Smooth muscle cell (in vitro differentiated cells): Measurements from ENCODE around the gene ZNF12. TPM values are rescaled to one million over a fixed set of nuclear protein-coding genes. Genes with fewer than 3 reads are reported as not detected.
"Not testable (repeated sequence)": the region's sequence is repeated elsewhere in the genome, so short reads cannot be mapped to it uniquely, and the experiment has no call there.

Experiments used
- DNase-seq: peaks from one replicate; lab custom pipeline; 2025; ENCODE audit not compliant: unreplicated experiment; lab: John Stamatoyannopoulos, UW
- H2AFZ ChIP-seq: fragments of 200-600 bp; sonication (generic); 2 replicates; pipeline ENCODE4 v1.6.0; 2016; ENCODE audit warnings: antibody characterized with exemption, low read depth, mild to moderate bottlenecking
- H3F3A ChIP-seq: fragments of 200-600 bp; sonication (generic); 2 replicates; pipeline ENCODE4 v1.6.0; 2017; ENCODE audit warnings: antibody characterized with exemption, low read depth
- H3K27ac ChIP-seq: fragments of 200-600 bp; sonication (generic); 2 replicates; pipeline ENCODE4 v1.5.1; 2016; ENCODE audit warnings: low read depth, mild to moderate bottlenecking
- H3K27me3 ChIP-seq: fragments of 200-600 bp; sonication (generic); 2 replicates; pipeline ENCODE4 v1.6.1; 2016; ENCODE audit warnings: low read depth, mild to moderate bottlenecking
- H3K36me3 ChIP-seq: fragments of 200-600 bp; sonication (generic); 2 replicates; pipeline ENCODE4 v1.5.1; 2016; ENCODE audit warnings: low read depth
- H3K4me1 ChIP-seq: fragments of 200-600 bp; sonication (generic); 2 replicates; pipeline ENCODE4 v1.5.1; 2016; ENCODE audit warnings: low read depth
- H3K4me2 ChIP-seq: fragments of 200-600 bp; sonication (generic); 2 replicates; pipeline ENCODE4 v1.6.0; 2016; ENCODE audit warnings: mild to moderate bottlenecking
- H3K4me3 ChIP-seq: fragments of 200-600 bp; sonication (generic); 2 replicates; pipeline ENCODE4 v1.5.1; 2016; ENCODE audit warnings: mild to moderate bottlenecking
- H3K79me2 ChIP-seq: fragments of 200-600 bp; sonication (generic); 2 replicates; pipeline ENCODE4 v1.6.0; 2016; ENCODE audit warnings: low read depth, mild to moderate bottlenecking
- H3K9ac ChIP-seq: fragments of 200-600 bp; sonication (generic); 2 replicates; pipeline ENCODE4 v1.6.0; 2016; ENCODE audit warnings: low read depth
- H3K9me3 ChIP-seq: fragments of 200-600 bp; sonication (generic); replicated peaks from 2 replicates; pipeline ENCODE4 v1.5.1; 2016; ENCODE audit warnings: low read depth
- H4K20me1 ChIP-seq: fragments of 200-600 bp; sonication (generic); 2 replicates; pipeline ENCODE4 v1.6.0; 2016; ENCODE audit warnings: low read depth
- CTCF ChIP-seq: fragments of 200-600 bp; sonication (generic); IDR thresholded peaks from 2 replicates; pipeline ENCODE4 v1.5.1; 2017; ENCODE audit warnings: borderline replicate concordance, mild to moderate bottlenecking, antibody characterized with exemption; ENCODE audit not compliant: insufficient read depth, poor library complexity, severe bottlenecking
- WGBS: methylation state at CpG from one replicate; pipeline ENCODE4 v1.1.7; 2016; ENCODE audit warnings: low lambda C conversion rate; 5-methylcytosine and 5-hydroxymethylcytosine counted together
- polyA plus RNA-seq: library from polyadenylated mRNA; unstranded; fragments of >200 nt; fragmentation: Nextera tagmentation; extraction: Ambion mirVana; gene quantifications from 2 replicates; pipeline ENCODE4 v1.2.1, GENCODE V29; 2016
- total RNA-seq: library from RNA; depleted of rRNA; stranded (reverse); fragments of >200 nt; gene quantifications from 2 replicates; pipeline ENCODE4 v1.2.3, GENCODE V29; 2014

Gene ZNF12
- total and polyA plus RNA-seq, 2 experiments from 2014 or later = 8.7 to 13.9 TPM

- peaks cover 1% of the 10 kb centered on the region for H3K79me2 ChIP-seq
- no peak overlapping the region for H3K27ac ChIP-seq
- H3K27me3 ChIP-seq = no peaks in the 10 kb centered on the region
- no peaks in the 10 kb centered on the region for H4K20me1 ChIP-seq
- no peaks in the 10 kb centered on the region for H3K9me3 ChIP-seq
- no peak overlapping the region for H3K4me2 ChIP-seq
- DNase-seq = no peak
- 95% methylated on average over 10 of the region's 10 CpGs for WGBS
- H3K4me1 ChIP-seq = no peaks in the 10 kb centered on the region
- TF ChIP-seq CTCF = no peak
- no peak overlapping the region for H3K9ac ChIP-seq
- H3F3A ChIP-seq = no peaks in the 10 kb centered on the region
- no peak overlapping the region for H3K4me3 ChIP-seq
- no peak overlapping the region for H2AFZ ChIP-seq
- no peaks in the 10 kb centered on the region for H3K36me3 ChIP-seq
Measured at GRCh38 chr7:6725003-6725402, 18.3 kb upstream of the ZNF12 start.

- H3K9ac ChIP-seq, H3K4me2 ChIP-seq, H3K27me3 ChIP-seq, H4K20me1 ChIP-seq, H3K27ac ChIP-seq, H3K4me3 ChIP-seq, H3K9me3 ChIP-seq, H3K79me2 ChIP-seq, H3K4me1 ChIP-seq, DNase-seq, H3F3A ChIP-seq, H3K36me3 ChIP-seq, H2AFZ ChIP-seq: not testable (repeated sequence)
- WGBS = 81% methylated on average over 4 of the region's 4 CpGs
Measured at GRCh38 chr7:6724351-6724750, 17.6 kb upstream of the ZNF12 start.

GRCh38 chr7:6718124-6718523 is 11.4 kb upstream of the ZNF12 start:
- Histone ChIP-seq H3F3A (no peaks in the 10 kb centered on the region), H3K36me3 (no peaks in the 10 kb centered on the region), H2AFZ (no peak overlapping the region), H4K20me1 (no peaks in the 10 kb centered on the region), H3K9me3 (no peaks in the 10 kb centered on the region), H3K9ac (no peak overlapping the region), H3K27me3 (peaks cover 7% of the 10 kb centered on the region), H3K27ac (no peak overlapping the region), H3K79me2 (no peaks in the 10 kb centered on the region), H3K4me1 (no peaks in the 10 kb centered on the region), H3K4me3 (no peak overlapping the region), H3K4me2 (no peak overlapping the region)
- no peak for TF ChIP-seq CTCF
- no peak for DNase-seq
- 68% methylated on average over 6 of the region's 6 CpGs for WGBS

- not testable (repeated sequence) for H3K9me3 ChIP-seq, H4K20me1 ChIP-seq, H3K9ac ChIP-seq, H3K79me2 ChIP-seq, H3F3A ChIP-seq, H3K4me2 ChIP-seq, H3K27me3 ChIP-seq, H3K4me3 ChIP-seq, H3K27ac ChIP-seq, H3K36me3 ChIP-seq, DNase-seq, H3K4me1 ChIP-seq, H2AFZ ChIP-seq
- 86% methylated on average over 9 of the region's 9 CpGs for WGBS
Measured at GRCh38 chr7:6715898-6716297, 9.2 kb upstream of the ZNF12 start.

GRCh38 chr7:6714360-6714759 is 7.6 kb upstream of the ZNF12 start:
- WGBS = 84% methylated on average over 5 of the region's 5 CpGs

More at GRCh38 chr7:6714360-6714759, 7.6 kb upstream of the ZNF12 start:
- no peak overlapping the region for H3K27ac ChIP-seq
- no peaks in the 10 kb centered on the region for H3K79me2 ChIP-seq
- DNase-seq = no peak
- H2AFZ ChIP-seq = no peak overlapping the region
- H3K36me3 ChIP-seq = no peaks in the 10 kb centered on the region
- no peak overlapping the region for H3K9ac ChIP-seq
- no peaks in the 10 kb centered on the region for H3K4me1 ChIP-seq
- no peak overlapping the region for H3K4me2 ChIP-seq
- no peaks in the 10 kb centered on the region for H3F3A ChIP-seq
- no peaks in the 10 kb centered on the region for H4K20me1 ChIP-seq
- no peaks in the 10 kb centered on the region for H3K9me3 ChIP-seq
- no peak for TF ChIP-seq CTCF
- no peak overlapping the region for H3K4me3 ChIP-seq
- H3K27me3 ChIP-seq = peaks cover 7% of the 10 kb centered on the region
